GM12875 (cell line): ENCODE results near the gene CRYL1.

Source experiments
- H3K4me3 ChIP-seq: one replicate; pipeline ENCODE4 v1.5.1; 2011; ENCODE audit warnings: low read depth, low read length, control low read depth
- TF ChIP-seq, protein P1 (sequence below): IDR thresholded peaks from 2 replicates; pipeline ENCODE4 v1.5.1; 2011; ENCODE audit warnings: low read depth, mild to moderate bottlenecking, control low read depth, inconsistent platforms, low read length, moderate library complexity, borderline replicate concordance; ENCODE audit not compliant: insufficient read depth

Gene CRYL1

DNA sequence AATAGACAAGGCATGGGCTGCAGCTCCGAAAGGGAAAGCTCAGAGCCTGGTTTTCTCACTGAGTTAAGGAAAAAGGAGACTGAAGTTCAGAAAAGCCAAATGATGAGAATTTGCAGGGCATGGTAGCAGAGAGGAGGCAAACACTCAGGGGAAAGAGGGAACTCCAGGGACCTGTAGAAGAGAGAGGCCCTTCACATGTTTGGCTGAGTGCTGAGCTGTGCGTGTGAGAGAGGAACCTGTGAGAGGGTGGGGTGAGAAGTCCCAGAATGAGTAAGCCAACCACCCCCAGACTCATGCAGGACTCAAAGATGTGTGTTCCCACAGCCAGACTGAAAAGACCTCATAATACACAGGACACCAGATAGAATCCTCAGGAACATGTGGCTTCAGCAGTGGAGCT lies 2.8 kb upstream of the CRYL1 start:
- no peak overlapping the region for H3K4me3 ChIP-seq
- TF ChIP-seq, protein P1, sequence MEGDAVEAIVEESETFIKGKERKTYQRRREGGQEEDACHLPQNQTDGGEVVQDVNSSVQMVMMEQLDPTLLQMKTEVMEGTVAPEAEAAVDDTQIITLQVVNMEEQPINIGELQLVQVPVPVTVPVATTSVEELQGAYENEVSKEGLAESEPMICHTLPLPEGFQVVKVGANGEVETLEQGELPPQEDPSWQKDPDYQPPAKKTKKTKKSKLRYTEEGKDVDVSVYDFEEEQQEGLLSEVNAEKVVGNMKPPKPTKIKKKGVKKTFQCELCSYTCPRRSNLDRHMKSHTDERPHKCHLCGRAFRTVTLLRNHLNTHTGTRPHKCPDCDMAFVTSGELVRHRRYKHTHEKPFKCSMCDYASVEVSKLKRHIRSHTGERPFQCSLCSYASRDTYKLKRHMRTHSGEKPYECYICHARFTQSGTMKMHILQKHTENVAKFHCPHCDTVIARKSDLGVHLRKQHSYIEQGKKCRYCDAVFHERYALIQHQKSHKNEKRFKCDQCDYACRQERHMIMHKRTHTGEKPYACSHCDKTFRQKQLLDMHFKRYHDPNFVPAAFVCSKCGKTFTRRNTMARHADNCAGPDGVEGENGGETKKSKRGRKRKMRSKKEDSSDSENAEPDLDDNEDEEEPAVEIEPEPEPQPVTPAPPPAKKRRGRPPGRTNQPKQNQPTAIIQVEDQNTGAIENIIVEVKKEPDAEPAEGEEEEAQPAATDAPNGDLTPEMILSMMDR: no peak

DNA sequence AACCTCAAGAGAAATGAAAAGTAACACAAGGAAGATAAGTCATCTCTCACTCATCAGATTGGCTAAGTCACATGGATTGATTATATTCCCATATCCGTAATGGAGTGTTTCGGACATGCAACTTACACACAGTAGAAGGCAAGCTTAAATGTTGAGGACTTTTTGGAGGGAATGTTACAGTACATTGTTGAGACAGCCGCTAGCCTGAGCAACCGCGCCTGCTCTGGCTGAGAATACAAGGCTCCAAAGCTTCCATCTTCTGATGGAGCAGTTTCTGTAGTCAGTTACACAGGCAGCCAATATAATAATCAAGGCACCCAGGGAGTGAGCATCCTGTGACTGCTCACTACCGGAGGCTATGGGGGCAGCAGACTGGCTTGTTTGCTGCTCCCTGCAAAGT lies 1.0 kb upstream of the CRYL1 start:
- TF ChIP-seq, protein P1: no peak
- H3K4me3 ChIP-seq: peak overlapping the region; percentile 23

DNA sequence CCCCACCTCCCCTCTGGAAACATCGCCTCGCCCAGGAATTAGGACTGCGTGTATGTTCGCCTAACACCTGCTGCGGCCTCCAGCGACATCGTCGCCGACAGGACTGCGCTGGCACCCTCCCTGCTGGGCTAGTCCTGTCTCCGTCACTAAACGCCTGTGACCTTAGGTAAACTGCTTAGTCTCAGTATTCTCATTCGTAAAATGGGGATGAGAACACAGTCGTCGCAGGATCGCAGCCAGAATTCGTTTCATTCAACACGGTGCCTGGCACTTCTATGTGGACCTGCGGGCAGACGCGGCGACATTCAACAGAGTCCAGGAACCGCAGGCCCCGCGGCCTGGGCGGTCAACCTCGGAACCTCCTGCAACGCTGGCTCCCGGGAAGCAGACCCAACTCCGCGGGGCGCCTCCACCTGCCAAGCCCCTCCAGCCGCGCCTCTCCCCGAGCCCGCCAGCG lies 485 bp downstream of the CRYL1 start:
- TF ChIP-seq, protein P1: no peak

DNA sequence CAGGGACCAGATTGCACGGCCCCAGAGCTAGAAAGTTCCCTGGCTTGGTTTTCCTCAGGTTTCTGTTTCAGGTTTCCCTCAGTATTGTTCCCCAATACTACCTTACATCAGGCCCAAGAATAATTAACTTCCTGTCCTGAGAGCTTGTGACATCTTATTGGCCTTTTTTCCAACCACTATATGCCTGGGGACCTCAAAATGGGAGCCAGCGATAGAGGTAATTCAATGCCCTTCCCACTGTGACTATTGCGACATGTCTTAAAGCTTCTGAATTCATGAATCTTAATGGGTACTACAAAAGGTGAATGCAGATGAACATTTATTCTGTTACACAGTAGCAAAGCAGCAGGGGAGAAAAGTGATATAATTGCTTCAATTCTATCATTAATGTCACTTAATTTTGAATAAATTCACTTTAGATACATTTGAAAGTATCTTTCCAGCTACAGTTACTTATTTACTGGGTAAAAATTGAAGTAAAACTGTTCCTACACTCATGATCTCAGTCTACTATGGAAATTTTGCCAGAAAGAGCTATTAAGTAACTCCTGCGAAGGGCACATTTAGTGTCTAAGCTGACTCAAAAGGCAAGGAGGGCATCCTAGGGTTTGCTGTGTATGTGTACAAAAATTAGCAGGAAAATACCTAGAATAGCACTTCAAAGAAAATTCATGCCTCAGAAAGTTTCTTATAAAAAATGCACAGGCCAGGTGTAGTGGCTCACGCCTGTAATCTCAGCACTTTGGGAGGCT lies 4.1 kb downstream of the CRYL1 start:
- TF ChIP-seq, protein P1: no peak
- no peak overlapping the region for H3K4me3 ChIP-seq

More for the DNA sequence above, 485 bp downstream of the CRYL1 start:
- peak overlapping the region; percentile 74 for H3K4me3 ChIP-seq

DNA sequence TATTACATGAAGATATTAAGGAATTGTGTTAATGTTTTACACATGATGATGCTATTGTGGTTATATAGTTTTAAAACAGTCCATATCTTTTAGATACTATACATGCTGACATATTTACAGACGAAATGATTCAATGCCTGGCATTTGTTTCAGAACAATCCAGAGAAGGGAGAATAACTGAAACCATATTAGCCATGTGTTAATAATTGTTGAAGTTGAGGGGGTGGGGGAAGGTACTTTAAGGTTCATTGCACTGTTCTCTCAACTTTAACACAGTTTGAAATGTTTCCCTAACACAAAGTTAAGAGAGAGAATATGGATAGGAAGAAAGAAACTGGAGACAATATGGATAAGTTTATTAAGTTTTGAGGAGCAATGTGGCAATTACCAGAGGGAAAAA lies 5.8 kb downstream of the CRYL1 start:
- H3K4me3 ChIP-seq: no peak overlapping the region
- TF ChIP-seq, protein P1: no peak

DNA sequence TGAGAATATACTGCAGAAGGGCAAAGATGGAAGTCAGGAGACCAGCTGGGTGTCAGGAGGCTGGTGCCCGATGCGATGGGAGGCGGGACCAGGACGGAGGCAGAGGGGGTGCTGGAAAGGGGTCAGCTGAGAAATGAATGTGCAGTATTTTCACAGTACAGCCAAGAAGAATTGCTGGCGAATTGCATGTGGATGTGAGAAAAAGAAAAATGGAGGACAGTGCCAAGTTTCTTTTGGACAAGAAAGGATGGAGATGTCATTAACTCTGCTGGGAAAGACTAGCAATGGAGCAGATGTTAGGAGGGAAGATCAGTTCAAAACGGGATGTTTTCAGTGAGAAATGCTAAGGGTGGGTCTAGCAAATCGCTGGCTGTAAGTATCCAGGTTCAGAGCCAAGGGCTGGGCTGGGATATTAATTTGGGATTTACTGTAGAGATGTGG lies 7.0 kb downstream of the CRYL1 start:
- TF ChIP-seq, protein P1: no peak
- no peak overlapping the region for H3K4me3 ChIP-seq

DNA sequence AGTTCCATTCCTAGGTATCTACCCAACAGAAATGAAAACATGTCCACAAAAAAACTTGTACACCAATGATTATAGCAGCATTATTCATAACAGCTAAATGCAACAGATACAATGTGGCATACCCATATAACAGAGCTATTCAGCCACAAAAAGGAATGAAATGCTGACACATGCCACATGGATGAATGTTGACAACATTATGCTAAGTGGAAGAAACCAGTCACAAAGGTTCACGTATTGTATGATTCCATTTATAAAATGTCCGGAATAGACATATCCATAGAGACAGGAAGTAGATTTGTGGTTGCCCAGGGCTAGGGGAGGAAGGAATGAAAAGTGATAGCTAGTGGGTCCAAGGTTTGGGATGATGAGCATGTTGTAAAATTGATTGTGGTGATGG lies 10.8 kb downstream of the CRYL1 start:
- TF ChIP-seq, protein P1: no peak
- H3K4me3 ChIP-seq: no peak overlapping the region
